ENCODE data around the gene SOHLH2.

DNA sequence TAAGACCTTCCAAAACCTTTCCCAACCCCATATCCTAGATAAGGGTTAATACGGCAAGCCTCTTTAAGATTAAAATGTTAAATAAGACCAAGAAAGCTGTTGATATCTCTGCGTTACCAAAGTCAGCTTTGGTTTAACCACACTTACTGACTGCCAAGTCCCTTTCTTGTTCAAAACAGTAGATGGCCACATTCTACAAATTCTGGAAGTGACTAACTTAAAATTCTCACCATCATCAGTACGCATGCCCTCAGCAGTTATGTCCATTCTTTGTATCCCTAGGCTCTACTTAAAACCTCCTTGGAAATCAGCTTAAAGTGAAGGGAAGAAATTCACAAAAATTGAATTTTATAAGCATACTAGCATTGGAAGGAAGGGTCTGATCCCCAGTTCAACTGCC, 23.6 kb downstream of the SOHLH2 start:
- TF ChIP-seq EZH2 (IDR thresholded peaks at IDR 0.05; ENCODE audit: borderline replicate concordance, insufficient read depth, low read length, poor library complexity, severe bottlenecking): no peak
- TF ChIP-seq, protein P1, sequence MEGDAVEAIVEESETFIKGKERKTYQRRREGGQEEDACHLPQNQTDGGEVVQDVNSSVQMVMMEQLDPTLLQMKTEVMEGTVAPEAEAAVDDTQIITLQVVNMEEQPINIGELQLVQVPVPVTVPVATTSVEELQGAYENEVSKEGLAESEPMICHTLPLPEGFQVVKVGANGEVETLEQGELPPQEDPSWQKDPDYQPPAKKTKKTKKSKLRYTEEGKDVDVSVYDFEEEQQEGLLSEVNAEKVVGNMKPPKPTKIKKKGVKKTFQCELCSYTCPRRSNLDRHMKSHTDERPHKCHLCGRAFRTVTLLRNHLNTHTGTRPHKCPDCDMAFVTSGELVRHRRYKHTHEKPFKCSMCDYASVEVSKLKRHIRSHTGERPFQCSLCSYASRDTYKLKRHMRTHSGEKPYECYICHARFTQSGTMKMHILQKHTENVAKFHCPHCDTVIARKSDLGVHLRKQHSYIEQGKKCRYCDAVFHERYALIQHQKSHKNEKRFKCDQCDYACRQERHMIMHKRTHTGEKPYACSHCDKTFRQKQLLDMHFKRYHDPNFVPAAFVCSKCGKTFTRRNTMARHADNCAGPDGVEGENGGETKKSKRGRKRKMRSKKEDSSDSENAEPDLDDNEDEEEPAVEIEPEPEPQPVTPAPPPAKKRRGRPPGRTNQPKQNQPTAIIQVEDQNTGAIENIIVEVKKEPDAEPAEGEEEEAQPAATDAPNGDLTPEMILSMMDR (IDR thresholded peaks at IDR 0.05; ENCODE audit: poor library complexity, severe bottlenecking): no peak
- no peak for TF ChIP-seq TAF1 (IDR thresholded peaks at IDR 0.05; ENCODE audit: low read depth)
- no peak for TF ChIP-seq POLR2AphosphoS5 (IDR thresholded peaks at IDR 0.05)
